Activated CD8-positive, alpha-beta T cell treated with anti-CD3 and anti-CD28 coated beads for 36 hours (primary cell): ENCODE results near the gene TMIE. TPM values are rescaled to one million over a fixed set of nuclear protein-coding genes. Genes with fewer than 3 reads are reported as not detected.

Experiments used
- ATAC-seq: fragments of 200-7000 bp; cut with Tn5 transposase; one replicate; pipeline ENCODE4 v1.10.0; 2021; ENCODE audit warnings: mild to moderate bottlenecking, moderate library complexity
- CTCF ChIA-PET: fragments of 350-600 bp; sonication (Branson Sonifier 250); formaldehyde crosslinking; loops from one replicate; lab custom pipeline; 2021; ENCODE audit warnings: antibody characterized with exemption; lab: Charles Lee
- POLR2A ChIA-PET: fragments of 350-600 bp; sonication (Branson Sonifier 250); formaldehyde crosslinking; loops from one replicate; lab custom pipeline; 2021; ENCODE audit warnings: antibody characterized with exemption; lab: Charles Lee
- DNase-seq: peaks from one replicate; pipeline ENCODE4 v3.0.0-alpha.2; 2020
- H3K27ac Mint-ChIP-seq: one replicate; pipeline ENCODE4 v1.8.0; 2021; ENCODE audit warnings: mild to moderate bottlenecking, mixed read lengths
- H3K27me3 Mint-ChIP-seq: one replicate; pipeline ENCODE4 v1.8.0; 2021; ENCODE audit warnings: mixed read lengths
- H3K36me3 Mint-ChIP-seq: one replicate; pipeline ENCODE4 v1.8.0; 2021; ENCODE audit warnings: low read depth, mixed read lengths
- H3K4me1 Mint-ChIP-seq: one replicate; pipeline ENCODE4 v1.8.0; 2021; ENCODE audit warnings: low read depth, mixed read lengths
- H3K4me3 Mint-ChIP-seq: one replicate; pipeline ENCODE4 v1.8.0; 2021; ENCODE audit warnings: mild to moderate bottlenecking, moderate library complexity, mixed read lengths
- H3K9me3 Mint-ChIP-seq: one replicate; pipeline ENCODE4 v1.8.0; 2021; ENCODE audit warnings: mixed read lengths
- intact Hi-C: fragments of 100-400 bp; cut with micrococcal nuclease; formaldehyde crosslinking; loops from one replicate; pipeline ENCODE4 v1.10.0; 2022
- total RNA-seq, 2 experiments: library from RNA; stranded (reverse); gene quantifications; one replicate each; pipeline ENCODE4 v1.2.3, GENCODE V29; 2021
- TF ChIP-seq, protein P1 (sequence below): fragments of 200-600 bp; IDR thresholded peaks from one replicate; pipeline ENCODE4 v1.8.0; 2022; ENCODE audit warnings: antibody characterized with exemption, mild to moderate bottlenecking

The TMIE gene
- total RNA-seq, 2 experiments from 2014 or later, result 0.81 to 0.90 TPM

GRCh38 chr3:46724424-46724823 lies 23.2 kb downstream of the TMIE start:
- DNase-seq, result no peak
- CTCF ChIA-PET, result no interaction called here
- Mint-ChIP-seq H3K27me3 (peaks cover 12% of the 10 kb centered on the region), H3K4me3 (no peak overlapping the region), H3K27ac (no peak overlapping the region), H3K36me3 (no peaks in the 10 kb centered on the region), H3K9me3 (peaks cover 3% of the 10 kb centered on the region), H3K4me1 (no peaks in the 10 kb centered on the region)
- POLR2A ChIA-PET, result no interaction called here
- intact Hi-C loops, result no loop called here
- TF ChIP-seq, protein P1, sequence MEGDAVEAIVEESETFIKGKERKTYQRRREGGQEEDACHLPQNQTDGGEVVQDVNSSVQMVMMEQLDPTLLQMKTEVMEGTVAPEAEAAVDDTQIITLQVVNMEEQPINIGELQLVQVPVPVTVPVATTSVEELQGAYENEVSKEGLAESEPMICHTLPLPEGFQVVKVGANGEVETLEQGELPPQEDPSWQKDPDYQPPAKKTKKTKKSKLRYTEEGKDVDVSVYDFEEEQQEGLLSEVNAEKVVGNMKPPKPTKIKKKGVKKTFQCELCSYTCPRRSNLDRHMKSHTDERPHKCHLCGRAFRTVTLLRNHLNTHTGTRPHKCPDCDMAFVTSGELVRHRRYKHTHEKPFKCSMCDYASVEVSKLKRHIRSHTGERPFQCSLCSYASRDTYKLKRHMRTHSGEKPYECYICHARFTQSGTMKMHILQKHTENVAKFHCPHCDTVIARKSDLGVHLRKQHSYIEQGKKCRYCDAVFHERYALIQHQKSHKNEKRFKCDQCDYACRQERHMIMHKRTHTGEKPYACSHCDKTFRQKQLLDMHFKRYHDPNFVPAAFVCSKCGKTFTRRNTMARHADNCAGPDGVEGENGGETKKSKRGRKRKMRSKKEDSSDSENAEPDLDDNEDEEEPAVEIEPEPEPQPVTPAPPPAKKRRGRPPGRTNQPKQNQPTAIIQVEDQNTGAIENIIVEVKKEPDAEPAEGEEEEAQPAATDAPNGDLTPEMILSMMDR, result no peak
- peak; percentile 27 for ATAC-seq

DNA sequence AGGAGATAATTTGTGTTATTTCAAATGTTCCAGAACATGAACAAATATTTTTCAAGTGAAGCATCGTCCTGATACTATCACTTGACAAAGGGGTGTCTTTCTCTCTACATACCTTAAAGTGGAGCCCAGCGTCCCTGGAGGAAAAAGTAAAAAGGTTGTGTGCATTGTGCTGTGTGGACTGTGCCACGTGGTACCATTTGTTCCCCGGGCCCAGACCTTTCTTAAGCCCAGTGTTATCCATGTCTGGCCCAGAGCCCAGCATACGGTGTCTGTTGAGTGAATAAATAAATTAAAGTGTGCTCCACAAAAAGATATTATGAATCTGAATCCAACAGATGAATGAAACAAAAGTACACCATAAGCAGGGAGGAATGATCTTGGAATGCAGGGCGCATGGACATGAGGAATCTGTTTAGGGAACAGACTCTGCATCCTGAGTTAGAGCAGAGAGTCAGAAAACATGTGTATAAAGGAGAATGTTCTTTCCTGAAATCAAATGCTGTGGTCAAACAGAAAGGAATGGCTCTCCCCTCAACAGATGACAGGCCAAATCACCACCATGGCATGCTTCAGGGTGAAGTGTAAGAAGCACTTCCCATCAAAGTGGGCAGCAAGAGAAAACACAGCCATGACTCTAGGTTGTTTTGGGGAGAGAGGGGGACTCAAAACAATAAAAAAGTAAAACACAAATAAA lies 24.6 kb downstream of the TMIE start:
- H3K27ac Mint-ChIP-seq, result no peak overlapping the region
- POLR2A ChIA-PET, result no interaction called here
- DNase-seq, result no peak
- H3K36me3 Mint-ChIP-seq, result no peaks in the 10 kb centered on the region
- CTCF ChIA-PET, result interaction anchor here (1.0 kb wide), 1 partner anchor 17 kb away, joined by 3 read pairs; no protein-coding TSS in a partner anchor
- no peak for ATAC-seq
- H3K4me1 Mint-ChIP-seq, result no peaks in the 10 kb centered on the region
- TF ChIP-seq, protein P1, result no peak
- H3K9me3 Mint-ChIP-seq, result peaks cover 3% of the 10 kb centered on the region
- H3K27me3 Mint-ChIP-seq, result peaks cover 9% of the 10 kb centered on the region
- intact Hi-C loops, result no loop called here
- no peak overlapping the region for H3K4me3 Mint-ChIP-seq

GRCh38 chr3:46729038-46729437 lies 27.8 kb downstream of the TMIE start:
- DNase-seq (no peak), ATAC-seq (no peak)
- H3K36me3 Mint-ChIP-seq, result no peaks in the 10 kb centered on the region
- TF ChIP-seq, protein P1, result no peak
- no peak overlapping the region for H3K4me3 Mint-ChIP-seq
- CTCF ChIA-PET, result interaction anchor here (1.0 to 1.5 kb wide), 4 partner anchors 9 to 459 kb away, joined by 3 to 6 read pairs (median 3); no protein-coding TSS in a partner anchor
- intact Hi-C loops, result no loop called here
- H3K9me3 Mint-ChIP-seq, result no peaks in the 10 kb centered on the region
- H3K27ac Mint-ChIP-seq, result no peak overlapping the region
- peaks cover 7% of the 10 kb centered on the region for H3K27me3 Mint-ChIP-seq
- no peaks in the 10 kb centered on the region for H3K4me1 Mint-ChIP-seq
- POLR2A ChIA-PET, result no interaction called here

DNA sequence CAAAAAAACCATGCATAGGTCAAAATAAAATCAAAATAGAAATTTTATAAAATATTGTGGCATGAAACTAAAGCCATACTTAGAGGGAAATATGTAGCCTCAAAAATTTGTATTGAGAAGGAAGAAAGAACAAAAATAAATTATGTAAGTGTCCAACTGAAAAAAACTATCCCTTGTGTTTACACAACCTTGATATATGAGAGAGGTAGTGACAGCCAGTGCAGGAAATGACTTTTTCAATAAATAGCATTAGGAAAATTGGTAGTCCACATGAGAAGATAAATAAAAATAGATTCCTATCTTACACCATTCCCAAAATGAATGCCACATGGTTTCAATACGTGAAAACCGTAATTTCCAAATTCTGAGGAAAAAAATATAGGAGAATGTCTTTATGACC lies 29.6 kb downstream of the TMIE start:
- ChIA-PET POLR2A (no interaction called here), CTCF (no interaction called here)
- no peak for DNase-seq
- Mint-ChIP-seq H3K9me3 (no peaks in the 10 kb centered on the region), H3K27me3 (peaks cover 5% of the 10 kb centered on the region), H3K36me3 (no peaks in the 10 kb centered on the region), H3K27ac (no peak overlapping the region), H3K4me3 (no peak overlapping the region), H3K4me1 (no peaks in the 10 kb centered on the region)
- ATAC-seq, result no peak
- intact Hi-C loops, result no loop called here
- TF ChIP-seq, protein P1, result no peak

DNA sequence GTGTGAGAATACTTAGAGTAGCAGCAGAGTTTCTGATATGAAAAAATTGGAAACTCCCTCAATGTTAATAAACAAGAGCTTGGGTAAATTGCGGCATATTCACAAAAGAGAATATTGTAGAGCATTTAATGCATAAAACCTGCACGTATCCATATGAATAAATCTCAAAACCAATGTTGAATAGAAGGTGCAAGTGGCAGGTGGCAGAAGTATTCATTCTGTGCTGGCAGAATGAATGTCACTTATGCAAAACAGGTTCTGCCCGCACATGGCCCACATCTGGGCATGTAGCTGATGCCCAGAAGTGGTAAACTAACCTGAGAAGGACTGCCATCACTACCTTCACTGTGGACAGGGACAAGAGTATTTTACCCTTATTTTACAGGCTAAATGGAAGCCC lies 30.6 kb downstream of the TMIE start:
- TF ChIP-seq, protein P1, result no peak

More for the DNA sequence above, 30.6 kb downstream of the TMIE start:
- ChIA-PET CTCF (no interaction called here), POLR2A (no interaction called here)
- ATAC-seq (no peak), DNase-seq (no peak)
- Mint-ChIP-seq H3K27ac (no peak overlapping the region), H3K4me1 (no peaks in the 10 kb centered on the region), H3K9me3 (no peaks in the 10 kb centered on the region), H3K27me3 (peaks cover 3% of the 10 kb centered on the region), H3K36me3 (no peaks in the 10 kb centered on the region), H3K4me3 (no peak overlapping the region)
- intact Hi-C loops, result no loop called here
